Tracheal epithelial cell (primary cell): ENCODE data around the gene RMC1. TPM values are rescaled to one million over a fixed set of nuclear protein-coding genes. Genes with fewer than 3 reads are reported as not detected.

Source experiments
- total RNA-seq: library from RNA; depleted of rRNA; stranded (reverse); fragments of >200 nt; gene quantifications from 2 replicates; pipeline ENCODE4 v1.2.1, GENCODE V29; 2014

Gene RMC1
- total RNA-seq: 27.3 and 29.2 TPM in 2 replicates

GRCh38 chr18:23503038-23503962, at the start of gene RMC1:
Gene RMC1, plus strand, starts transcription at chr18:23503511. Its CDS starts 108 bp downstream, at chr18:23503619.

Other genes starting within 250 kb of the RMC1 start
- 93.7 and 122 TPM in 2 replicates for gene RIOK3, start 50.2 kb upstream of the RMC1 start, total RNA-seq
- gene NPC1, start 83.0 kb downstream of the RMC1 start, total RNA-seq: 93.4 and 150 TPM in 2 replicates
- 4.8 and 14.1 TPM in 2 replicates for gene ANKRD29, start 159.4 kb downstream of the RMC1 start, total RNA-seq
- 582 and 598 TPM in 2 replicates for gene LAMA3, start 185.9 kb downstream of the RMC1 start, total RNA-seq